Measurements from ENCODE around the gene MKS1. TPM values are rescaled to one million over a fixed set of nuclear protein-coding genes. Genes with fewer than 3 reads are reported as not detected.

The MKS1 gene
- total RNA-seq, 1 experiment from 2014 or later: 9.6 TPM

DNA sequence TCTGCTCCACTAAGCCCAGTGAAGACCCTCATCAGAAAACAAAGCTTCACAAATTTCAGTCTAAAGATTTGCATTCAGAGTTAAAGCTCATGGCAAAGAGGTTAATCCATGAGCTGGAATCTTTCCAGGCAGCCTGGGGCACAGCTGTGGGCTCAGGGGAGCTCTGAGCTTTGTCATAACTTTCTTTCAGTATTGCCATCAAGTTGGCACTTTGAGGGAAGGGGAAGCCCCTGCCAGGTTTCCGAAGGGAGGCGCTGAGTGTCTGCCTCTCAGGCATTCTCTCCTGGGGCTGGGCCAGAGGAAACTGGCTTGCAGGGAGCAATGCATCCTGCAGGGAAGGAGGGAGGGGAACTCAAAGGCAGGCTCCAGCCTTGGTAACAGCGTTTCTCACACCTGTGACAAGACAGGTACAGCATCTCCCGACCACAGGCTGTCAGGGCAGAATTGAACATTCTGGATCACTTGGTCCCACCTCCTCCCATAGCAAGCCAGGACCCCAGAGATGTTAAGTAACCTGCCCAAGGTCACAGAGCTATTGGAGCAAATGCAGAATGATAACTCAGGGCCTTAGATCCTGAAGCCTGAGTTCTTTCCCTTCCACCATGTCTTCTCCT lies 23.2 kb upstream of the MKS1 start:
- H3K36me3 Mint-ChIP-seq (ENCODE audit: insufficient read depth, unreplicated experiment): no peaks in the 10 kb centered on the region
- intact Hi-C loops (cut with micrococcal nuclease; ENCODE audit: unreplicated experiment): no loop called here
- CTCF ChIA-PET: interaction anchor here (0.5 kb wide), 1 partner anchor 533 kb away, joined by 8 read pairs; no protein-coding TSS in a partner anchor
- H3K27ac Mint-ChIP-seq (ENCODE audit: unreplicated experiment): no peak overlapping the region
- TF ChIP-seq, protein P1, sequence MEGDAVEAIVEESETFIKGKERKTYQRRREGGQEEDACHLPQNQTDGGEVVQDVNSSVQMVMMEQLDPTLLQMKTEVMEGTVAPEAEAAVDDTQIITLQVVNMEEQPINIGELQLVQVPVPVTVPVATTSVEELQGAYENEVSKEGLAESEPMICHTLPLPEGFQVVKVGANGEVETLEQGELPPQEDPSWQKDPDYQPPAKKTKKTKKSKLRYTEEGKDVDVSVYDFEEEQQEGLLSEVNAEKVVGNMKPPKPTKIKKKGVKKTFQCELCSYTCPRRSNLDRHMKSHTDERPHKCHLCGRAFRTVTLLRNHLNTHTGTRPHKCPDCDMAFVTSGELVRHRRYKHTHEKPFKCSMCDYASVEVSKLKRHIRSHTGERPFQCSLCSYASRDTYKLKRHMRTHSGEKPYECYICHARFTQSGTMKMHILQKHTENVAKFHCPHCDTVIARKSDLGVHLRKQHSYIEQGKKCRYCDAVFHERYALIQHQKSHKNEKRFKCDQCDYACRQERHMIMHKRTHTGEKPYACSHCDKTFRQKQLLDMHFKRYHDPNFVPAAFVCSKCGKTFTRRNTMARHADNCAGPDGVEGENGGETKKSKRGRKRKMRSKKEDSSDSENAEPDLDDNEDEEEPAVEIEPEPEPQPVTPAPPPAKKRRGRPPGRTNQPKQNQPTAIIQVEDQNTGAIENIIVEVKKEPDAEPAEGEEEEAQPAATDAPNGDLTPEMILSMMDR (IDR thresholded peaks at IDR 0.05; ENCODE audit: unreplicated experiment): no peak
- no peak for DNase-seq
- peaks cover 89% of the 10 kb centered on the region for H3K27me3 Mint-ChIP-seq (ENCODE audit: unreplicated experiment)
- H3K4me3 Mint-ChIP-seq (ENCODE audit: low read depth, unreplicated experiment): no peak overlapping the region
- H3K4me1 Mint-ChIP-seq (ENCODE audit: low read depth, unreplicated experiment): no peaks in the 10 kb centered on the region
- no peaks in the 10 kb centered on the region for H3K9me3 Mint-ChIP-seq (ENCODE audit: low read depth, unreplicated experiment)
- no TSS peak for BruUV-seq (replicated peaks)

DNA sequence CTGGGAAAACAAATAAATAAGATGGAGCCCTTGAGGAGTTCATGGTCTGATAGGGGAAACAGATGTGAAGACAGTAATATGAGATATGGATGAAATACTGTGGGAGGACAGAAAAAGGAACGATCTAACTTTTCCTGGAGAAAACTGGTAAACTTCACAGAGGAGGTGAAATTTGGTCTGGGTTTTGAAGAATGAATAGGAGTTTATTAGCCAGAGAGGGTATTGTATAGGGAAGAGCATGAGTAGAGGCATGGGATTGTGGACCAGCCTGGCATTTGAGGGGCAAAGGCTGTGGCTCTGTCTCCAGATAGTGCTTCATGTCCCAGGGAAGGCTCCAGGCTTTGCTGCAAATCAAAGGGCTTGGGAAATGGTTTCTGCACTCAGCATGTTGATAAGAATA lies 20.9 kb upstream of the MKS1 start:
- Mint-ChIP-seq H3K4me1 (ENCODE audit: low read depth, unreplicated experiment) (no peaks in the 10 kb centered on the region), H3K27me3 (ENCODE audit: unreplicated experiment) (peaks cover 93% of the 10 kb centered on the region), H3K4me3 (ENCODE audit: low read depth, unreplicated experiment) (no peak overlapping the region), H3K9me3 (ENCODE audit: low read depth, unreplicated experiment) (no peaks in the 10 kb centered on the region), H3K27ac (ENCODE audit: unreplicated experiment) (no peak overlapping the region), H3K36me3 (ENCODE audit: insufficient read depth, unreplicated experiment) (no peaks in the 10 kb centered on the region)
- intact Hi-C loops (cut with micrococcal nuclease; ENCODE audit: unreplicated experiment): no loop called here
- no peak for DNase-seq
- TF ChIP-seq, protein P1 (IDR thresholded peaks at IDR 0.05; ENCODE audit: unreplicated experiment): no peak
- BruUV-seq (replicated peaks): no TSS peak
- CTCF ChIA-PET: no interaction called here

DNA sequence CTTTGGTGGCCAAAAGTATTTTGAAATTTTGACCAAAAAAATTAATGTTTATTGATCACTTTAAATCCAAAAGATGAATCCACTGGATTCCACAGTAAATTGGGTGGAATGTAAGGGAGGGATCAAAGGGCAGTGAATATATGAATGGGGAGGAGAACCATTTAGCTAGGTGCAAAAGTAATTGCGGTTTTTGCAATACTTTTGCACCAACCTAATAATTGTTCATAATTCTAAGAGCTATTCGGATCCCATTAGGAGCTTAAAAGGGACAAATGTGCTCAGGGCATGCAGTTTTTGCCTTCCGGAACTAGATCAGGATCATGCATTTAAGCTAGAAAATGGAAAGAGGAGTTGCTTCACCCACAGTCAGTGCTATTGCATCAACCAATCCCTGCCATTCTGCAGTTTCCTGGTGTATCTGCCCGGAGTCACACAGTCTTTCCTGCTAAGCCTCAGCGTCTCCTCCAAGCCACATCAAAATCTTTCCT lies 19.1 kb upstream of the MKS1 start, which contains the start of gene LPO:
LPO (plus strand) TSS at position 438 of the 488 bp plus-strand sequence. CDS start 4,396 bp downstream, outside the sequence.
- no peak for DNase-seq
- H3K27me3 Mint-ChIP-seq (ENCODE audit: unreplicated experiment): peaks cover 83% of the 10 kb centered on the region
- H3K9me3 Mint-ChIP-seq (ENCODE audit: low read depth, unreplicated experiment): no peaks in the 10 kb centered on the region
- TF ChIP-seq, protein P1 (IDR thresholded peaks at IDR 0.05; ENCODE audit: unreplicated experiment): no peak
- H3K4me1 Mint-ChIP-seq (ENCODE audit: low read depth, unreplicated experiment): no peaks in the 10 kb centered on the region
- CTCF ChIA-PET: no interaction called here
- H3K4me3 Mint-ChIP-seq (ENCODE audit: low read depth, unreplicated experiment): no peak within 1 kb of the TSS
- no TSS peak for BruUV-seq (replicated peaks)
- H3K27ac Mint-ChIP-seq (ENCODE audit: unreplicated experiment): no peak within 1 kb of the TSS
- H3K36me3 Mint-ChIP-seq (ENCODE audit: insufficient read depth, unreplicated experiment): no peaks in the 10 kb centered on the region
- intact Hi-C loops (cut with micrococcal nuclease; ENCODE audit: unreplicated experiment): no loop called here

DNA sequence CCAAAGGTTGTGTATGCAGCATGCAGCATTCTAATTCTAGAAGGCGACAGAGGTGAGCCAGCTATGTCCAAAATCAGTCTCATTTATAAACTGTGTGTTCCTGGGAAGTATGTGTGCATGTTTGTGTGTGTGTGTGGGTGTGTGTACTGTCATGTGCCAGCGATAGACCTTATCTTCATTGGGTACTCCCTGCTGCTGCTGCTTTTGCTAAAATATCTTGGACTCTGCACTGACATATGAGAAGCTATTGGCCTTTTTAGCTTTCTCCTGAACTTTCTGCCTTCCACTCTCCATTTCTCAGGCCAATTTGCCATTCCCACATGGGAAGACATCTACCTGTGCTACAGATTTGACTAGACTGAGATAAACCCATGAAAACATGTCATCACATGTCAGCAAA lies 17.3 kb upstream of the MKS1 start:
- no peak overlapping the region for H3K27ac Mint-ChIP-seq (ENCODE audit: unreplicated experiment)
- CTCF ChIA-PET: no interaction called here
- no peak for DNase-seq
- no peaks in the 10 kb centered on the region for H3K4me1 Mint-ChIP-seq (ENCODE audit: low read depth, unreplicated experiment)
- no peaks in the 10 kb centered on the region for H3K36me3 Mint-ChIP-seq (ENCODE audit: insufficient read depth, unreplicated experiment)
- no peaks in the 10 kb centered on the region for H3K9me3 Mint-ChIP-seq (ENCODE audit: low read depth, unreplicated experiment)
- intact Hi-C loops (cut with micrococcal nuclease; ENCODE audit: unreplicated experiment): no loop called here
- H3K27me3 Mint-ChIP-seq (ENCODE audit: unreplicated experiment): peaks cover 80% of the 10 kb centered on the region
- no TSS peak for BruUV-seq (replicated peaks)
- H3K4me3 Mint-ChIP-seq (ENCODE audit: low read depth, unreplicated experiment): no peak overlapping the region
- TF ChIP-seq, protein P1 (IDR thresholded peaks at IDR 0.05; ENCODE audit: unreplicated experiment): no peak
